Measurements from ENCODE around the gene HADHA. TPM values are rescaled to one million over a fixed set of nuclear protein-coding genes. Genes with fewer than 3 reads are reported as not detected.
A peak's percentile ranks its signal among the peaks of the same experiment; 100 is the strongest.

HADHA gene
- total and polyA plus RNA-seq, 8 donors: 53.2 to 144 (median 90.1) TPM

- peaks cover 22 to 36% (median 30%) of the 10 kb centered on the region in 4 donors for H3K36me3 ChIP-seq
- no peak for DNase-seq
- intact Hi-C loops (cut with DNase I; ENCODE audit: low total_unique reads): no loop called here
- no peak overlapping the region for H3K4me3 ChIP-seq
- WGBS, 5 donors: 86 to 89% (median 88%) methylated on average over 12 to 16 of the region's 16 CpGs
- peaks cover 0 to 24% (median 15%) of the 10 kb centered on the region in 4 donors for H3K4me1 ChIP-seq
- TF ChIP-seq POLR2AphosphoS5 (IDR thresholded peaks at IDR 0.05) (no peak), EP300 (IDR thresholded peaks at IDR 0.05) (no peak), POLR2A (IDR thresholded peaks at IDR 0.05) (no peak), CTCF (IDR thresholded peaks at IDR 0.05) (no peak)
- peaks cover 0 to 6% (median 0%) of the 10 kb centered on the region in 3 donors for H3K27me3 ChIP-seq
- no peak overlapping the region for H3K27ac ChIP-seq
- no peaks in the 10 kb centered on the region for H3K9me3 ChIP-seq
Measured at GRCh38 chr2:26187537-26188104, 56.8 kb downstream of the HADHA start.

- WGBS, 5 donors: 89 to 95% (median 94%) methylated on average over 8 to 15 of the region's 15 CpGs
- intact Hi-C loops (cut with DNase I; ENCODE audit: low total_unique reads): no loop called here
- DNase-seq: no peak
Measured at GRCh38 chr2:26187114-26187513, 57.3 kb downstream of the HADHA start.

GRCh38 chr2:26185954-26186770 is 58.3 kb downstream of the HADHA start:
- 83 to 87% (median 85%) methylated on average over 15 to 16 of the region's 16 CpGs for WGBS, 5 donors
- intact Hi-C loops (cut with DNase I; ENCODE audit: low total_unique reads): no loop called here
- DNase-seq: peak in 1 of 2 donors; percentile 38
- no peaks in the 10 kb centered on the region for H3K9me3 ChIP-seq
- H3K27ac ChIP-seq: peak overlapping the region in 1 of 5 donors; percentile 71
- H3K4me1 ChIP-seq: peaks cover 0 to 24% (median 15%) of the 10 kb centered on the region in 4 donors
- H3K36me3 ChIP-seq: peaks cover 12 to 22% (median 16%) of the 10 kb centered on the region in 4 donors
- peaks cover 0 to 6% (median 0%) of the 10 kb centered on the region in 3 donors for H3K27me3 ChIP-seq
- TF ChIP-seq POLR2AphosphoS5 (IDR thresholded peaks at IDR 0.05) (no peak), CTCF (IDR thresholded peaks at IDR 0.05) (no peak), EP300 (IDR thresholded peaks at IDR 0.05) (no peak), POLR2A (IDR thresholded peaks at IDR 0.05) (no peak)
- peak overlapping the region in 2 of 4 donors; percentile 62 to 63 for H3K4me3 ChIP-seq

More at GRCh38 chr2:26187114-26187513, 57.3 kb downstream of the HADHA start:
- no peak for TF ChIP-seq EP300 (IDR thresholded peaks at IDR 0.05)
- no peak for TF ChIP-seq CTCF (IDR thresholded peaks at IDR 0.05)
- no peak for TF ChIP-seq POLR2AphosphoS5 (IDR thresholded peaks at IDR 0.05)
- no peak for TF ChIP-seq POLR2A (IDR thresholded peaks at IDR 0.05)
- Histone ChIP-seq H3K27me3 (peaks cover 0 to 6% (median 0%) of the 10 kb centered on the region in 3 donors), H3K4me1 (peaks cover 0 to 24% (median 15%) of the 10 kb centered on the region in 4 donors), H3K27ac (no peak overlapping the region), H3K9me3 (no peaks in the 10 kb centered on the region), H3K4me3 (no peak overlapping the region), H3K36me3 (peaks cover 17 to 31% (median 25%) of the 10 kb centered on the region in 4 donors)

GRCh38 chr2:26185304-26185928 is 59.0 kb downstream of the HADHA start:
- Histone ChIP-seq H3K4me3 (peak overlapping the region; percentile 57 to 63 (median 62)), H3K36me3 (peaks cover 5 to 14% (median 8%) of the 10 kb centered on the region in 4 donors), H3K27ac (peak overlapping the region in 4 of 5 donors; percentile 50 to 81 (median 62)), H3K27me3 (peaks cover 0 to 6% (median 0%) of the 10 kb centered on the region in 3 donors), H3K9me3 (no peaks in the 10 kb centered on the region), H3K4me1 (peaks cover 0 to 24% (median 15%) of the 10 kb centered on the region in 4 donors)
- TF ChIP-seq EP300 (IDR thresholded peaks at IDR 0.05) (no peak), CTCF (IDR thresholded peaks at IDR 0.05) (no peak), POLR2AphosphoS5 (IDR thresholded peaks at IDR 0.05) (no peak), POLR2A (IDR thresholded peaks at IDR 0.05) (no peak)
- 49 to 70% (median 53%) methylated on average over 13 to 20 of the region's 20 CpGs for WGBS, 5 donors
- DNase-seq: no peak
- intact Hi-C loops (cut with DNase I; ENCODE audit: low total_unique reads): no loop called here

Measured in stomach (tissue), 9 donors.